Activated T-cell treated with anti-CD3 and anti-CD28 coated beads, Interleukin-2, amount 50 U/mL, for 24 hours (primary cell): Measurements from ENCODE around the gene B3GALT6.
A peak's percentile ranks its signal among the peaks of the same experiment; 100 is the strongest.

Experiments
- DNase-seq: peaks from one replicate; pipeline ENCODE4 v3.0.0-alpha.2; 2020
- H3K27ac Mint-ChIP-seq: 2 replicates; pipeline ENCODE4 v1.8.0; 2020; ENCODE audit warnings: mild to moderate bottlenecking, mixed read lengths
- H3K27me3 Mint-ChIP-seq: 2 replicates; pipeline ENCODE4 v1.8.0; 2020; ENCODE audit warnings: mixed read lengths
- H3K36me3 Mint-ChIP-seq: 2 replicates; pipeline ENCODE4 v1.8.0; 2020; ENCODE audit warnings: low read depth, mixed read lengths
- H3K4me1 Mint-ChIP-seq: 2 replicates; pipeline ENCODE4 v1.8.0; 2020; ENCODE audit warnings: low read depth, mixed read lengths
- H3K4me3 Mint-ChIP-seq: 2 replicates; pipeline ENCODE4 v1.8.0; 2020; ENCODE audit warnings: mild to moderate bottlenecking, moderate library complexity, mixed read lengths
- H3K9me3 Mint-ChIP-seq: 2 replicates; pipeline ENCODE4 v1.8.0; 2020; ENCODE audit warnings: mixed read lengths

B3GALT6 gene

GRCh38 chr1:1206966-1207531 lies 25.0 kb upstream of the B3GALT6 start:
- DNase-seq: peak; percentile 63
- Mint-ChIP-seq H3K4me3 (peak overlapping the region; percentile 80), H3K27me3 (no peaks in the 10 kb centered on the region), H3K27ac (peak overlapping the region; percentile 76), H3K36me3 (peaks cover 35% of the 10 kb centered on the region), H3K4me1 (peaks cover 42% of the 10 kb centered on the region), H3K9me3 (no peaks in the 10 kb centered on the region)

- H3K9me3 Mint-ChIP-seq: no peaks in the 10 kb centered on the region
- no peak for DNase-seq
- H3K4me1 Mint-ChIP-seq: peaks cover 42% of the 10 kb centered on the region
- peak overlapping the region; percentile 98 for H3K27ac Mint-ChIP-seq
- H3K27me3 Mint-ChIP-seq: no peaks in the 10 kb centered on the region
- peaks cover 37% of the 10 kb centered on the region for H3K36me3 Mint-ChIP-seq
- peak overlapping the region; percentile 80 for H3K4me3 Mint-ChIP-seq
Observed at GRCh38 chr1:1207571-1207892, 24.5 kb upstream of the B3GALT6 start.

GRCh38 chr1:1208713-1209433 lies 23.2 kb upstream of the B3GALT6 start:
- Mint-ChIP-seq H3K9me3 (no peaks in the 10 kb centered on the region), H3K4me3 (peak overlapping the region; percentile 80), H3K27ac (peak overlapping the region; percentile 98), H3K4me1 (peaks cover 41% of the 10 kb centered on the region), H3K27me3 (no peaks in the 10 kb centered on the region), H3K36me3 (peaks cover 40% of the 10 kb centered on the region)
- peak; percentile 77 for DNase-seq

GRCh38 chr1:1210726-1211540 lies 21.1 kb upstream of the B3GALT6 start:
- Mint-ChIP-seq H3K27me3 (no peaks in the 10 kb centered on the region), H3K27ac (peak overlapping the region; percentile 44), H3K4me1 (peaks cover 53% of the 10 kb centered on the region), H3K36me3 (peaks cover 45% of the 10 kb centered on the region), H3K4me3 (peak overlapping the region; percentile 69), H3K9me3 (no peaks in the 10 kb centered on the region)
- DNase-seq: no peak

GRCh38 chr1:1211541-1212441 lies 20.2 kb upstream of the B3GALT6 start:
- Mint-ChIP-seq H3K9me3 (no peaks in the 10 kb centered on the region), H3K27me3 (no peaks in the 10 kb centered on the region), H3K27ac (peak overlapping the region; percentile 64), H3K36me3 (peaks cover 53% of the 10 kb centered on the region), H3K4me1 (peaks cover 56% of the 10 kb centered on the region), H3K4me3 (peak overlapping the region; percentile 78)
- DNase-seq: no peak

GRCh38 chr1:1212780-1213344 lies 19.2 kb upstream of the B3GALT6 start:
- Mint-ChIP-seq H3K4me3 (peak overlapping the region; percentile 85), H3K9me3 (no peaks in the 10 kb centered on the region), H3K27me3 (no peaks in the 10 kb centered on the region), H3K36me3 (peaks cover 62% of the 10 kb centered on the region), H3K4me1 (peaks cover 60% of the 10 kb centered on the region), H3K27ac (peak overlapping the region; percentile 87)
- DNase-seq: peak; percentile 71

GRCh38 chr1:1213345-1214265 lies 18.4 kb upstream of the B3GALT6 start, which contains the start of gene TNFRSF4:
TSS of gene TNFRSF4 (minus strand) at chr1:1214153. CDS start at chr1:1214127, 26 bp downstream.
- Mint-ChIP-seq H3K27me3 (no peaks in the 10 kb centered on the region), H3K36me3 (peaks cover 67% of the 10 kb centered on the region)

GRCh38 chr1:1215080-1215676 lies 16.9 kb upstream of the B3GALT6 start:
- Mint-ChIP-seq H3K27ac (peak overlapping the region; percentile 98), H3K36me3 (peaks cover 60% of the 10 kb centered on the region), H3K4me1 (peaks cover 53% of the 10 kb centered on the region), H3K9me3 (no peaks in the 10 kb centered on the region), H3K4me3 (peak overlapping the region; percentile 85), H3K27me3 (no peaks in the 10 kb centered on the region)
- DNase-seq: peak; percentile 55

More at GRCh38 chr1:1213345-1214265, 18.4 kb upstream of the B3GALT6 start, which contains the start of gene TNFRSF4:
- peak within 1 kb of the TSS; percentile 85 for H3K4me3 Mint-ChIP-seq
- peaks cover 60% of the 10 kb centered on the region for H3K4me1 Mint-ChIP-seq
- H3K9me3 Mint-ChIP-seq: no peaks in the 10 kb centered on the region
- peak; percentile 73 for DNase-seq
- peak within 1 kb of the TSS; percentile 98 for H3K27ac Mint-ChIP-seq

- peak; percentile 41 for DNase-seq
- Mint-ChIP-seq H3K27ac (peak overlapping the region; percentile 98), H3K4me1 (peaks cover 54% of the 10 kb centered on the region), H3K27me3 (no peaks in the 10 kb centered on the region), H3K9me3 (no peaks in the 10 kb centered on the region), H3K36me3 (peaks cover 60% of the 10 kb centered on the region), H3K4me3 (peak overlapping the region; percentile 85)
Observed at GRCh38 chr1:1215881-1216605, 16.0 kb upstream of the B3GALT6 start.

- no peaks in the 10 kb centered on the region for H3K9me3 Mint-ChIP-seq
- H3K27me3 Mint-ChIP-seq: no peaks in the 10 kb centered on the region
- peak overlapping the region; percentile 98 for H3K27ac Mint-ChIP-seq
- peaks cover 53% of the 10 kb centered on the region for H3K4me1 Mint-ChIP-seq
- peak overlapping the region; percentile 85 for H3K4me3 Mint-ChIP-seq
- DNase-seq: peak; percentile 67
- peaks cover 59% of the 10 kb centered on the region for H3K36me3 Mint-ChIP-seq
Observed at GRCh38 chr1:1216770-1217620, 15.0 kb upstream of the B3GALT6 start.

GRCh38 chr1:1217621-1218523 lies 14.2 kb upstream of the B3GALT6 start:
- Mint-ChIP-seq H3K27ac (peak overlapping the region; percentile 87), H3K9me3 (no peaks in the 10 kb centered on the region), H3K4me1 (peaks cover 55% of the 10 kb centered on the region), H3K27me3 (no peaks in the 10 kb centered on the region), H3K4me3 (peak overlapping the region; percentile 64), H3K36me3 (peaks cover 61% of the 10 kb centered on the region)
- DNase-seq: peak; percentile 68
